Activated CD8-positive, alpha-beta memory T cell treated with anti-CD3 and anti-CD28 coated beads, Interleukin-2, amount 50 U/mL, for 4 hours (primary cell): ENCODE data around the gene CELA2B.
"Not testable (repeated sequence)": the region's sequence is repeated elsewhere in the genome, so short reads cannot be mapped to it uniquely, and the experiment has no call there.

Experiments used
- DNase-seq: peaks from one replicate; pipeline ENCODE4 v3.0.0-alpha.2; 2020

The CELA2B gene

GRCh38 chr1:15475752-15476314 is at the start of gene CELA2B:
CELA2B (plus strand) TSS chr1:15476104; CDS start chr1:15476126, 22 bp downstream.
- no peak for DNase-seq

GRCh38 chr1:15426492-15427279 is 49.2 kb upstream of the CELA2B start:
- DNase-seq: no peak

GRCh38 chr1:15427280-15427666 is 48.6 kb upstream of the CELA2B start:
- DNase-seq: no peak

GRCh38 chr1:15428252-15428651 is 47.7 kb upstream of the CELA2B start:
- not testable (repeated sequence) for DNase-seq

- DNase-seq: no peak
These were observed 47.0 kb upstream of the CELA2B start for GRCh38 chr1:15428815-15429435.

GRCh38 chr1:15429701-15430149 is 46.2 kb upstream of the CELA2B start:
- DNase-seq: no peak

- peak; percentile 79 for DNase-seq
These were observed 44.9 kb upstream of the CELA2B start for GRCh38 chr1:15430787-15431570.

GRCh38 chr1:15431571-15431948 is 44.3 kb upstream of the CELA2B start:
- DNase-seq: no peak

- no peak for DNase-seq
These were observed 43.6 kb upstream of the CELA2B start for GRCh38 chr1:15432324-15432723.

- DNase-seq: no peak
These were observed 42.4 kb upstream of the CELA2B start for GRCh38 chr1:15433471-15433870.

- DNase-seq: not testable (repeated sequence)
These were observed 41.2 kb upstream of the CELA2B start for GRCh38 chr1:15434739-15435138.

- no peak for DNase-seq
These were observed 40.4 kb upstream of the CELA2B start for GRCh38 chr1:15435239-15436077.

- no peak for DNase-seq
These were observed 38.9 kb upstream of the CELA2B start for GRCh38 chr1:15436881-15437442.

- DNase-seq: no peak
These were observed 36.6 kb upstream of the CELA2B start for GRCh38 chr1:15439325-15439724.

- DNase-seq: no peak
These were observed 35.5 kb upstream of the CELA2B start for GRCh38 chr1:15440357-15440756.

- no peak for DNase-seq
These were observed 34.7 kb upstream of the CELA2B start for GRCh38 chr1:15441247-15441646.

- no peak for DNase-seq
These were observed 33.8 kb upstream of the CELA2B start for GRCh38 chr1:15442119-15442518.

- DNase-seq: no peak
These were observed 33.1 kb upstream of the CELA2B start for GRCh38 chr1:15442759-15443158.

- DNase-seq: no peak
These were observed 32.6 kb upstream of the CELA2B start for GRCh38 chr1:15443281-15443680.

- no peak for DNase-seq
These were observed 31.2 kb upstream of the CELA2B start for GRCh38 chr1:15444468-15445389.
